Islet of Langerhans (tissue), 1 donor: ENCODE results near the gene ZNF385D.

Source experiments
- FAIRE-seq: peaks from one replicate; lab custom pipeline; 2011; peaks lifted over from hg19 to GRCh38; lab: Jason Lieb, UNC

The ZNF385D gene, protein sequence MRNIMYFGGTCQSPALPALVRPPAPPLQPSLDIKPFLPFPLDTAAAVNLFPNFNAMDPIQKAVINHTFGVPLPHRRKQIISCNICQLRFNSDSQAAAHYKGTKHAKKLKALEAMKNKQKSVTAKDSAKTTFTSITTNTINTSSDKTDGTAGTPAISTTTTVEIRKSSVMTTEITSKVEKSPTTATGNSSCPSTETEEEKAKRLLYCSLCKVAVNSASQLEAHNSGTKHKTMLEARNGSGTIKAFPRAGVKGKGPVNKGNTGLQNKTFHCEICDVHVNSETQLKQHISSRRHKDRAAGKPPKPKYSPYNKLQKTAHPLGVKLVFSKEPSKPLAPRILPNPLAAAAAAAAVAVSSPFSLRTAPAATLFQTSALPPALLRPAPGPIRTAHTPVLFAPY

DNA sequence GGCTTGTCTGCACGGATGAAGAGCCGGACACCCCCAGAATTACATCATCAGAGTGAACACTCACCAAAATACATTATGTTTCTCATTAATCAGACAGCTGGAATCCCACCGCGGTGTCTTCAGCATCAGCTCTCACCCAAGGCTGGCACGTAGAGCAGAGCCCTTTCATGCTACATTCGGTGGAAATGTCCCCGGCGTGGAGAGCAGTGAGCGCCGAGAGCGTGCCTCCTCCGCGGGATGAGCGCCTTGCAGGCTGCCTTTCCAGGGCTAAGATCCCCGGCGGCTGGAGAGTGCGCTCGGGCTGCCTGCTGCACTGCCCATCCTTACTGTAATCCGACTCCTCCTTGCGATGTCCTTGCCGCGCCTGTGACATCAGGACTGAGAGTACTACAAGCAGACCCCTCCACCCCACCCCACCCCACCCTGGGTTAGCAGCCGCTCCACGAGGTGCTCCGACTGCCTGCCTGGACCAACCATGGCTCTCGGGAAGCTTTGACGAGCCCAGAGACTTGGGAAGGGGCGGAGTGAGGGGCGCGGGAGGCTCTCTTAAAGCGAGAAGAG is at the start of gene ZNF385D:
ZNF385D (minus strand) TSS at position 380 of the 561 bp plus-strand sequence; CDS start at position 86, 294 bp downstream.
- FAIRE-seq, result no peak

DNA sequence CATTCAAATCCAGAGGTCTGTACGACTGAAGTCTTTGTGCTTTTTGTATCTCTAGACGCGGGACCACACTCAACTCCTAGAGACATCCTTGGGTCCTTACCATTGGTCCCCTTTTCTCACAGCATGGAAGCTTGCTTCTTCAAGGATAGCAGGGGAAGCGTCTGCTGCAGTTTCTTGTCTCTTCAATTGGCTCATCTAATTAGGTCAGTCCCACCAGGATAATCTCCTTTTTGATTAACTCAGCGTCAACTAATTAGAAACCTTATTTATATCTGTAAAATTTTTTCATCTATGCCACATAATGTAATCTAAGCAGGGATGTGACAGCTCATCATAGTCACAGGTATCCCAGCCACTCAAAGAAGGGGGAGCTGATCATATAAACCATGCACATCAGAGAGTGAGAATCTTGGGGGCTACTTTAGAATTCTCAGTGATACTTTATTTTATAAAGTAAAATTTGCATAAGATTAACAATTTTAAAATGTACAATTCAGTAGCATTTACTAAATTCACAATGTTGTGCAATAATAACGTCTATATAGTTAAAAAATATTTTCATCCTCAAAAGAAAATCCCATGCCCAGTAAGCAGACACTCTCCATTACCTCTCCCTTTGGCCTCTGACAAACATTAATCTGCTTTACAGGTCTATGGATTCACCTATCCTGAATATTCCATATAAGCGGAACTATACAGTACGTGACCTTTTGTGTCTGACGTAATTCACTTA is 47.5 kb upstream of the ZNF385D start:
- no peak for FAIRE-seq

DNA sequence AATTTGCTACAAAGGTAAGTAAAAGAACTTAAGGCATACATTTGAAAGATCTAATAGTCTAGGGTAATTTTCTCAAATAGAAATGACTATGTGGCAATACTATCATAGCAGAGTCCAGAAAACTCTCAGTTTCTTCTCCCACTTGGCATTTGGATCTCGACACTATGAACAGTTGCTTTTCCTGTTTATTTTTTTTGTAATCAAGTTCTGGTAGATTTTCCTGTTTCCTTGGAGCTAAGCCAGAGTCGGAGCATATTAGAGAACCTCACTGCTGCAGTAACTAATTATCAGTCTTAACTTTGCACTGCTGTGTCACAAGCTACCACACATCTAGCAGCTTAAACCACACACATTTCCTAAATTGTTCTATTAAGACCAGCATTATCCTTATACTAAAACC is 44.9 kb upstream of the ZNF385D start:
- FAIRE-seq, result peak; percentile 84

DNA sequence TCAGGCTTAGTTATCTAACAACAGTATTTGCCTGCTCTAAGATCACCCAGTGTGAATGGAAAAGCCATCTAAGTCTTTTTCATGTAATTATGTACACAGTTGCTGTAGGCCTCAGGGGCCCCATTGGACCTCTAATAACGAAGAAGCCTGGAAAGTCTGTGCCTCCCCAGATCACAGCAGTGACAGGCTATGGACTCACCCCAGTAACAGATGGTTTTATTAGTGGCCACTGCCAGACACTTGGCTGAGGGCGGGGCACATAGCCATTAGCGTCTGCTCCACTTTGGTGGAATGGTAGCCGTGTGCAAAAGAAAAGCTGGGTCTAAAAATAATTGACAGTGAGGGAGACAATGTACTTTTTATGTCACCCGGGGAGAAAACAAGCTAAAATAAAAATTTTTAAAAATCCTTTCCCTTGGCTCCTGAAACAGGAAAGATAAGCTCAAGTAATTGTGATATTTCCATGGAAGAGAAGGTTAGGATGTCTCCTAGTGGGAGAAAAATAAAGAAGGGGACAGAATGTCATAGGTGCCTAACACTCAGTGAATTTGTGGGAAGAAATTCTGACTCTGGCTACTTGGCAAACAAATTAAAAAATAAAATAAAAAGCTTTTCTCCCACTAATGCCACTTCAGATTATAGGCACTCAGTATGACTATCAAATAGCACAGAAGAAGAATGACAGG is 44.3 kb upstream of the ZNF385D start:
- FAIRE-seq, result no peak

DNA sequence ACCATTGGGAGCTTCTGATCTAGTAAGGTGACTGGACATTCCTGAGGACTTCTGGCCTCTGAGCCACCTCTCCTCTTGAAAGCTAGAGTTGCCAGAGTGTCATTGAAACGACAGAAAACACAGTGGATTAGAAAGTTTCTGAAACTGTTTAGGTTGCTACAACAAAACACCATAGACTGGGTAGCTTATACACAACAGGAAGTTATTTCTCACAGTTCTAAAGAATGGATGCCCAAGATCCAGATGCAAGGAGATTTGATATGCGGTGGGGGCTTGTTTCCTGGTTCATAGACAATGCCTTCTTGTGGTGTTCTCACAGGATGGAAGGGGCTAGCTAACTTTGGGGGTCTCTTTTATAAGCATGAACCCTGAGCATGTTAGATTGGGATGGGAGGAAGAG is 43.3 kb upstream of the ZNF385D start:
- FAIRE-seq, result peak; percentile 27

DNA sequence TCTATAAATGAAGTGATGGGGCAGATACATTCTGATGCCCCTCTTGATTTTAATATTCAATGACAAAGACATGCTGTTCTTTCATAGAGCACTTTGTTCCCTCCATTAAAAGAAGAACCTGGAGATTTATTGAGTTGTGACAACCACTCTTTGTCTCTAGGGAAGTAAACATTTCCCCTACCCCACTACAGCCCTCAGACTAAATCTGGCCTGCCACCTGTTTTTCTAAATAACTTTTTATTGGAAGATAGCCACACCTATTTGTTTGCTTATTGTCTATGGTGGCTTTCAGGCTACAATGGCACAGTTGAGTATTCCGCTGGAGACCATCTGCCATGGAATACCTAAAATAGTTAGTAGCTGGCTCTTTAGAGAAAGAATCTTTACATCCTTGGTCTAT is 41.2 kb upstream of the ZNF385D start:
- no peak for FAIRE-seq

DNA sequence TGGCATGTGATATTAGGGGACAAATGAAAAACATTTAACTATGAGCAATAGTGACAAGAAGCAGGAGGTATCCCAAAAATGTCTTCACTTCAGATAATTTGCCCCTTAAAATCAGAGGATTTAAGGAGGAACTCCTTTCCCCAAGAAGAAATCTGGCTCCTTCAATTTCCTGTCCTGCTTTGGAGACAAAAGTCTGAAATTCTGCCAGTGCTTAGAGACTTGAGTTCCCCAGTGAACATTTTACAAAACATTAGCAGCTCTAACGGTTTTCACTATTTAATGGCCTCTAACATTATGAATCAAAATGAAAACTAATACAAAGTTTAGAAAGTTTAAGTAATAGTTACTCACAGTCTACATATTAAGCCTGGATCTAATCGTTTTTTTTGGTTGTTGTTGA is 40.3 kb upstream of the ZNF385D start:
- no peak for FAIRE-seq

DNA sequence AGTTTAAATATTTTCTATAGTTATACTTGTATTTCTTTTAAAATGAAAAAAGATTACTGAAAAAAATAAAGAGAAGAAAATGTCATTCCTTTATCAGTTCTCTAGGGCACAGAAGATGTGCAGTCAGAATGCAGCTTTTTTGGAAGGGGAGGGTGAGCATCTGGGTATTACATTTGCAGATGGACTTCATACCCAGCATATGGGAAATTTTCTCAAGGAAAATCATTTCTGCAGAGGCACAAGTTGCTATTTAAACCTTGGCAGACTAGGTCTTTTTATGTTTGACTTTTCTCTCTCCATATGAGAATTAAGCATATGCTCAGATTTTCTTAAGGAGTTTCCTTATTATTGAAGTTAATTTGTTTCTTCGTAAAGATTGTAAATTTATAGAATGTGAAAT is 39.5 kb upstream of the ZNF385D start:
- no peak for FAIRE-seq

DNA sequence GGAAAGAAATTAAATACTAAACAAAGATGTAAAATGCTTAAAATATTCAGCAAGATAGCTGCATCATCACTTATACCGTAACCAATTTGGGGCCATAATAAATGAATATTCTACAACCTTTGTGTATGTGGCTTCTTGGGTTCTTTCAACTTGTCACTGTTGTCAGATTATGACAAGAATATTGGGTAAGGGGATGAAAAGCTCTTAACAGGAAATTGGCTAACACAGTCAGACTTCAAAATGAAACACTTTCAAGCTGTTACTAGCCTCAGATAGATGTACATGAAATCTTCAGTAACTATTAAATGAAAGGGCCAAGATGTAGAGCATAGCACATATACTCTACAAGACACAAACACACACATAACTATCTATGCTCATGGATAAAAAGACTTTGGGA is 38.7 kb upstream of the ZNF385D start:
- no peak for FAIRE-seq

DNA sequence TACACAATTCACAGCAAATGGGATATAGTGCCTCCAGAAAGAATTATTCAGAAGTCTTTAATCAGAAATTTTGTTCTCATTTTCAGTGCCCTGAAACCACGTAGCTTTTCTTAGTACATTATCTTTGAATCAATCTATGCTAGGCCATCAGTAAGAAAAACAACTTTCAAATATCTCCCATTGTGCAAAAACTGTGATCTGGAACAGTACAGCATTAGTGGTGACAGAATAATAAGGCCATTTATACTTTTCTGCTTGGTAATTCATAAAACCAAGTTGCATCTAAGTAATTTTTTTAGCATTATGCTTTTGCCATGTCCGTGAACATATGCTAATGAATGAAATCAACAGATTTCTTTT is 35.4 kb upstream of the ZNF385D start:
- no peak for FAIRE-seq

DNA sequence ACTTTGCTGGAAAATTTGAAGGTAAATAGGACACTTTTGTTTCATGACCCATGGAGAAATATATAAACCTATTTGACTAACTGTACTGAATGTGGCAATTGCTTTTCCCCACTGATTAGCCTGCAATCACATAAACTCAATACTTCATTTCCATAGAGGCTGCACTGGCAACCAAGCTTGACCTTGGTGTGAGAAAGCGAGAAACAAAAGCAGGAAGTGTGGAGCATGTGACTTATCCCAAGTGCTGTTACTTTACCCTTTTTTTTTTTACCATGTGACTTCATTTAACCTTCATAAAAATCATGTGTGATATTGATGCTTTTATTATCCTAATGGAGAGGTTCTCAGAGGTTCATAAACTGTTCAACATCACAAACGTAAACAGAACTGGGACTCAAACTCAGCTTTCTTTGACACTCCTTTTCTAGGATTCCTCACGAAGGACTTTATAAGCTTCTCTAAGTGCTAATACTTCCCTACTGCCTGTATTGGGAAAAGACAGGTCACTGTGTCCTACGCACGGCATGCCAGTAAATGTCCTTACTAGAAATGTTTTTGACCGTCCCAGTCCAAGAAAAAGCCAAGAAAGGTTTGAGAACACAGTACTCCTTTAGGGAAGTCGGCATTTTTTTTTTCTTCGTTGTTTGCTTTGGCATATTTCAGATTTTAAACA is 34.9 kb upstream of the ZNF385D start:
- FAIRE-seq, result no peak

DNA sequence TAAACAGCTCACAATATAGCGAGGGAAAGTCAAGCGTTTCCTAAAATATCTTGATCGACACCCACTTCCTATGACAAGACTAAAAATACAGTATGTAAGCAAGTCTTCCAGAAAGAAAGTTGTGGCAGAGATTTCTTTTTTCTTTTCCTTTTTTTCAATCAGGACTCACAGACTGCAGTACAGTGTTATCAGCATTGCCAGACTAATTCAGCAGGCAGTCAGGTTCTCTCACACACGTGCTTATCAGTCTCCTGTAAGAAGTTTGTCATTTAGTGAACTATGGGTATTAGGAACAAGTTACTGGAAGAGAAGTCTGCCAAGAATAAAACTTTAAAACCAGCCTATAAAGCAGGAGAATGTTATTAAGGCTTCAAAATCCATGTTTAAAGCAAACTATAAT is 32.8 kb upstream of the ZNF385D start:
- no peak for FAIRE-seq

DNA sequence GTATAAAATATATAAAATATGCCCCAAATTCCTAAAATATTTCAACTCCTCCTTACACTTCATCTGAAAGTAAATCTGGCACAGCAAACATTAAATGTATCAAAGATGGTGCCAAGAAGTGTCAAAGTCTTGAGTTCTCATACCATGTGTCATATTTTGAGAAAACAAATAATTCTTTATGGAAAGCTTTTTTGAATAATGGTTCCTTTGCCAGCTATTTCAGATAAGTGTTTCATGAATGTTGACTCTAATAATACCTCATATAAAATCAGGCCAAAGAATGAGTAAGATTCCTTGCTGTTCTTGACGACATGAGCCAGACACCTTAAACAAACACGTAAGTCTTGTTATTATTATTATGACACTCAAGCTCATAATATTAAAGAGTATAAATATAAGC is 30.3 kb upstream of the ZNF385D start:
- FAIRE-seq, result no peak

DNA sequence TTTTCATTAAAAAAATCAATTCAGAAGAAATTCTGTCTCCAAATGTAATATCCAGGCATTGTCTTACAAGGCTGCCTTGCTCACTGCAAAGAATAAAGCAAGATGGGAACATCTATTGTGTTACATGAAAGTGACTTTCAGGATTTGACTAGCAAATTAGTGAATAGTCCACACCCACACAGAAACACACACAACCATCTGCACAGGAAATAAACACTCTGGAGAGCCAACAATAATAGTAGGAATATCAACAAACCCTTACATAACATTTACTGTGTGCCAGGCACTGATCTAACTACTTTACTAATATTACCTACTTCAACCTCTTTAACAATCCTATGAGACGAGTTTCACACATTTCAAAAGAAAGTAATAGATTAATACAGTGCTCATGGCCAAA is 28.9 kb upstream of the ZNF385D start:
- FAIRE-seq, result no peak

DNA sequence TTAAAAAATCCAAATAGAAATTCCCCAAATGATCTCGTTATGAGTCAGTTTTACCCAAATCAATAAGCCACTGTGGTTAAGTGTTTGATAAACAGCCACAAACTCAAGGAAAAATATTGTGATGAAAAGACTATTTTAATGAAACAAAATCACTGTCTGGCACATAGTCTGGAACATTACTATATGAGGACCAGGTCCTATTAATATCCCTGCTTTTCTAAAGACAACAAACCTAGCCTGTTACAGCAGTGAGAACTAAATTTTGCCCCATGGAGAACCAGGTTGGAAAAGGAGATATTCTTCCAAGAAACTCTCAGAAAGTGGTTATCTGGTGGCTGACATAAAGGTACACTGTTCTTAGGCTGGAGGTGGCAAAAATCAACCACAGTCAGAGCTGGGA is 27.7 kb upstream of the ZNF385D start:
- no peak for FAIRE-seq

DNA sequence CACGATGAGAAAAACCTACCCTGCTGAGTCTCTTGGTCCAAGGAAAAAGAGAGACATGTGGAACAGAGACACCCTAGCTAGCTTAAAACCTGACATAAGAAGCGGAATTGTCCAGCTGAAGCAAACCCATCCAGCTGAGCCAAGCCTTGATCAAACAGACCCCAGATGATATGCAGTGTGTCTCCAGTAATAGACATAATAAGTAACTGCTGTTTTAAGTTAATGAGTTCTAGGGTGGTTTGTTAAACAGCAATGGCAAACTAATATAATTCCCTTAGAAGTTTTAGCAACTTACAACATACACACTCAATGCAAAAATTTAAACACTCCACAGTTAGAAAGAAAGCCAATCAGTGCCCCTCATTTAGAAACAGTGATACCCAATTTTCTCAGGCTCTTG is 26.8 kb upstream of the ZNF385D start:
- no peak for FAIRE-seq

DNA sequence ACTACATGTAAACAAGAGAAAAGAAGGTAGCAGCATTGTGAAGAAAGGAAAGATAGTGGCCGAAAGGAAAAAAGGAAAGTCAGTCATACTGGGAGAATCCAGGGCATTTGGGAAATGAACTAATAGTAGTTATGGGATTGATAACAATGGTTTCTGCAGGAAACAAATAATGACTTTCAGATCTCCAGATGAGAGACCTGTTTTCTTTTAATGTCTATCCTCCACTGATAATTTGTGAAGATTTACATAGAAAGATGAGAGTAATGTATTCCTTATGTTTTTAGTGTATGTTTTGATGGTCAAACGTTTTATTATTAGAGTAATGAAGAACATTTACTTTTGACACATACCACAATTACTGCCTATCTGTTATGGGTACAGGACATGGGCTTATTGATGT is 15.0 kb upstream of the ZNF385D start:
- FAIRE-seq, result no peak

DNA sequence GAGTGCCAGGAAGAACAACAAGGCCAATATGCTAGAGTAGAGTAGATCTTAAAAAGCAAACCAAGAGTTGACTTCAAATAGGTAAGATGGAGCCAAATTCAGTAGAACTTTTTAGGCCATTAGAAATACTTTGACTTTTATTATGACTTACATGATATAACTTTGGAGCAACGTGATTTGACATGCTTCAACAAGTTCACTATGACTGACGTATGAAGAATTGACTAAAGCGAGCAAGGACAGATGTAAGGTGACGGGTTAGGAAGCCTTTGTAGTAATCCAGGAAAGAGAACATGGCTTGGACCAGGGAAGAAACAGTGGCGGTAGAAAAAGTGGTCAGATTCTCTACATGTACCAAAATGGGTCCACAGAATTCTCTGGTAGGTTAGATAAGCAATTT is 4.9 kb upstream of the ZNF385D start:
- FAIRE-seq, result no peak

DNA sequence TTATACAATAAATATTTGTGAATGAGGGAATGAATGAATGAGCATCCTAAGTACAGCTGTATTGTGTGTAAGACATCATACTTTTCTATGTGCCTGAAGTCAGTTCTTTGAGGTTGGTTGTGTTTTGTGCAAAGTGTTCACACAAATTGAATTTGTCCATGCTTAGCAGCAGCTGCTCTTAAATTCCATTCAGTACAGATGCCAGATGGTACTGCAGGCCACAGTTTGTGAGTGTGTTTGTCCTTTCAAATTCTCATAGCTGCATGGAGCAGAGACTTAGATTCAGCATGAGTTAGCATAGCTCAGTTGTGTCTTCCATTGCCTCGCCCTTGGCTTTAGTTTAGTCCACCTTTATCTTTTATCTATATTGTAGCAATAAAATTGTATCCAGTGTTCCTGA is 3.8 kb upstream of the ZNF385D start:
- FAIRE-seq, result no peak

DNA sequence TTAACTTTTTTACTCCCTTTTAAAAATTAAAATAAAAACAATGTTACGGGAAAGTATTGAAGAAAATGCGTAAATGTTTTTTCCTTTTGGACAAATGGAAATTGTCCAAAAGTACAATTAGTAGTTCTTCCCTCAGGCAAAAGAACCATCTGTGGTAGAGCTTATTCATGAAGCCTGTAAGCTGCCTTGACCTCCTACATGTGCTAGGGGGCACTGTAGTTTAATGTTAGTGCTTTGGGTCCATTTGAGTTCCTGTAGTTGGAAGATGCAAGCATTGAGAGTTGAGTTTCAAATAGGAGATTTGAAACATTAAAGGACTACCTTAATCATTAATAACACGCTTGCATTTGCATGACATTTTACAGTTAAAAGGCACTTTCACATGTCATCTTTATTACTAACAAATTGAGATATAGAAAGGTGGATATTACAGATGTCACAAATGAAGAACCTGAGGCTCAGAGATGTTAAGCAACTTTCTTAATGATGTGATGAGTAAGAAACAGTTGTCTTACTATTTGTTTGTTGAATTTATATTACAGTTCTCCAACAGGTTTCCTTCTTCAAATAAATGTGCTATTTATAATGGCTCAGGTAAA is 1.8 kb upstream of the ZNF385D start:
- peak; percentile 98 for FAIRE-seq

DNA sequence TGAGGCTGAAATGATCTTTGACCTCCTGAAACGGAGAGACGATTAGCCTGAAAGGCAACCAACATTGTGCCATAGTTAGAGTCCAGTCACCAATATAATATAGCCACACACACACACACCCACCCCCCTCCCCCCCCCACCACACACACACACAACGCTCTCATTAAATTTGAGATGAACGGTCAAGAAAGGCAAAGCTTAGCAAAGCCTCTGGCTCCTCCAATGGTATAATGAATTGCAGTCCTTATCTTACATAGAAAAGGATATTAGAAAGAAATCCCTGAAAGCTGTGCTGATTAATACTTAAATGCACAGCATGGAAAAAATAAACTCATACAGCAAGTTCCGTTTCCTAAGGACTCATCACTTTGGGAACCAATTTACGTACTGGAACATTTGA is 876 bp upstream of the ZNF385D start:
- no peak for FAIRE-seq

DNA sequence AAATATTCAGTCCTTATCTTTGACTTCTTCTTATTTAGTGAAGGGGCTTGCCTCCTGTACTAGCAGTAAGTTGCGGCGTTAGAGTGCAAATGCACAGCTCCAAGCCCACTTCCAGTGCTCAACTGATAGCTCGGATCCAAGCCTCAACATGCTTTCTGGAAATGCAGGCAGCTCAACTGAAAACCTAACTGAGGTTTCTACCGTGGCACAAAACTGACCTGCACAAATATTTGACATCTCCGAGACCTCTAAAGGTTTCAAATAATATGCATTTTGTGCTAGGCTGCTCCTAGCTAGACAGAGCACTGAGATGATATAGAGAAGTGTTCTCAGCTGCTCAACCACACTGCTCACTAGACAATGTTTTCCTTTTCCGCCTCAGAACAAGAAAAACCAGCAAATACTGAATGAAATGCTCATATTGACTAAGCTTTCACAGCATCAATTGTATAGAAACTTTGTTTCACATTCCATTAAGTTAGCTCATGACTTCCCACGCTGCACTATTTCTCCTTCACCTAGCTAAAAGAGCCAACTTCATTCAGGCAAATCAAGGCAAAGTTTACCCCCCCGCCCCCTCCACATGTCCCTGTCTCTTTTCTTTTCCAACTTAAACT is 822 bp downstream of the ZNF385D start:
- no peak for FAIRE-seq
